T-helper 17 cell (primary cell): ENCODE data around the gene LFNG. TPM values are rescaled to one million over a fixed set of nuclear protein-coding genes. Genes with fewer than 3 reads are reported as not detected.

Experiments used
- ATAC-seq: fragments of 150-1000 bp; cut with Tn5 transposase; 2 replicates; pipeline ENCODE4 v1.10.0; 2021; ENCODE audit warnings: mild to moderate bottlenecking, moderate library complexity
- DNase-seq, 3 donors: peaks; one replicate each; pipeline versions ENCODE4 v3.0.0 to v3.0.0-alpha.2; 2020 to 2021
- H3K9me3 ChIP-seq: one replicate; pipeline ENCODE4 v1.7.0; 2013; ENCODE audit warnings: low read length, mild to moderate bottlenecking; ENCODE audit not compliant: control insufficient read depth, poor library complexity, severe bottlenecking
- H3K27ac Mint-ChIP-seq: one replicate; pipeline ENCODE4 v1.8.0; 2022; ENCODE audit warnings: mild to moderate bottlenecking, moderate library complexity, mixed read lengths
- H3K27me3 Mint-ChIP-seq: one replicate; pipeline ENCODE4 v1.8.0; 2022; ENCODE audit warnings: mixed read lengths
- H3K36me3 Mint-ChIP-seq: one replicate; pipeline ENCODE4 v1.8.0; 2022; ENCODE audit warnings: low read depth, mixed read lengths
- H3K4me1 Mint-ChIP-seq: one replicate; pipeline ENCODE4 v1.8.0; 2022; ENCODE audit warnings: mild to moderate bottlenecking, mixed read lengths
- H3K4me3 Mint-ChIP-seq: one replicate; pipeline ENCODE4 v1.8.0; 2022; ENCODE audit warnings: mild to moderate bottlenecking, moderate library complexity, mixed read lengths
- total RNA-seq, 4 donors: library from RNA in 2 of 4; stranded (reverse) in 2 of 4; gene quantifications; one replicate each; pipeline ENCODE4 v1.2.3 and lab custom pipeline; 2022 to 2026

Gene LFNG
- total RNA-seq, 2 donors from 2014 or later: 110 to 116 TPM

DNA sequence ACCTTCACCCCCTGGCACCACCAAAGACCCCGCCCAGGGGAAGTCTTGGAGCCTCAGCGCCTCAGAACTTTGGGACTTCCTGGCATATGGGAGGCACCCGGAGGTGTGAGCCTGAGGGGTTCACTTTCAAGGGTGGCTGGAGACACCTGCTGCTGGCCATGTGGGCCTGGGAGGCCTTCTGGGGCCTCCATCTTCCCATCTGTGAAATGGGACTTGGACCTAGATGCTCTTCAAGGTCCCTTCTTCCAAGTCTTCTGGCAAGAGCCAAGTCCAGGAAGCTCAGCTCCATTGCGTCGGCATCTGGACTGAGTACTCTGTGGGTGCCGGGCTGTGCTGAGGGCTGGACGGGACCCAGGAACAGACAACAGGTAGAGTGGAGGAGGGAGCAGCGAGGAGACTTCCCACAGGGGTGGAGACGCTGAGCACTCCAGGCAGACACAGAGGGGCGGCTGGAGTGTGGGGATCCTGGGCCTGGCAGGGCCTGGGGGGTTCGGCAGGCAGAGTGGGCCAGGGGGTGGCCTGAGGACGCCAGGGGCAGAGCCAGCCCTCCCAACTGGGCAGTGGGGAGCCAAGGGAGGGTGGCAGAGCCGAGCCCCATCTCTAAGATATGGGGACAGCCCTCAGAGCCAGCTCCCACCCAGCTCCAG lies 9.3 kb upstream of the LFNG start:
- H3K4me3 Mint-ChIP-seq: peak overlapping the region; percentile 86
- H3K36me3 Mint-ChIP-seq: no peaks in the 10 kb centered on the region
- peaks cover 42% of the 10 kb centered on the region for H3K4me1 Mint-ChIP-seq
- H3K27ac Mint-ChIP-seq: peak overlapping the region; percentile 93
- ATAC-seq (no peak), DNase-seq (no peak)
- H3K9me3 ChIP-seq: no peaks in the 10 kb centered on the region
- H3K27me3 Mint-ChIP-seq: no peaks in the 10 kb centered on the region

DNA sequence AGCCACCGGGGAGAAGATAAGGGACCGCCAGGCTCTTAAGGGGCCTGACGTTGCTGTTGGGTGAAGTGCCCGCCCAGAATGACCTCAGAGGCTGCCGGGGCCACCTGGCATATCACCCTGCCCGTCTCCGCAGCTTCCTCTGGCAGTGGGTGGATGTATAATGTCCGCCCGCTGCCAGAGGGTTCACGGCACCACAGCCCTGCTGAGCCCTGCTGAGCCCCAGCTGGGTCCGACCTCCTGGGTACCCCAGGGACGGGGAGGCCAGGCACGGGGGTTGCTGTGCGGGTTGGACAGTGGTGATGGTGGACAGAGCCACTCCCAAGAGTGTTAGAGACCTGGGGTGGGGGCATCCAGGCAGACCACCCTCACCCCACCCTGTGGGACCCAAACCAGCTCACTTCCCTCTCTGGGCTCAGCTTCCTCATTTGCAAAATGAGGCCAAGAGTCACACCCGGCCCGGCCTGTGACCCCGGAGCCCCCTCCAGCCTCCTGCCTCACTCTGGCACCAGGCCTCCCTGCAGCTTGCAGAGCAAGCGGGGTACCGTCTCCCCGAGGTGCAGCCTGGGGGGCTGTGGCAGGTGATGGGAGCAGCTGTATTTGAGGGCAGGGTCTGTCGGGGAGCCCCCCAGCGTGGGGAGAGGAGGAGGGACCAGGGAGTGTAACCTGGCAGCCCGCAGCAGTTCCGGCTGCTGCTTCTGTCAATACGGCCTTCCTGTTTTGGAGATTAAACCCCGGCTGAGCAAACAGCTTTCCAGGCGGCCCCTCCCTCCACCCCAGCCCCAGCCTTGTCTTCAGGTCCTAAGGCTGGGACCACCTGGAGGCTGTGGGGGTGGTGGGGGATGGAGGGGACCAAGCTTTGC lies 8.4 kb upstream of the LFNG start:
- no peaks in the 10 kb centered on the region for H3K9me3 ChIP-seq
- Mint-ChIP-seq H3K4me1 (peaks cover 42% of the 10 kb centered on the region), H3K4me3 (peak overlapping the region; percentile 86), H3K27me3 (no peaks in the 10 kb centered on the region), H3K27ac (peak overlapping the region; percentile 93), H3K36me3 (no peaks in the 10 kb centered on the region)
- DNase-seq: peak in 1 of 3 donors; percentile 50
- ATAC-seq: peak; percentile 43

DNA sequence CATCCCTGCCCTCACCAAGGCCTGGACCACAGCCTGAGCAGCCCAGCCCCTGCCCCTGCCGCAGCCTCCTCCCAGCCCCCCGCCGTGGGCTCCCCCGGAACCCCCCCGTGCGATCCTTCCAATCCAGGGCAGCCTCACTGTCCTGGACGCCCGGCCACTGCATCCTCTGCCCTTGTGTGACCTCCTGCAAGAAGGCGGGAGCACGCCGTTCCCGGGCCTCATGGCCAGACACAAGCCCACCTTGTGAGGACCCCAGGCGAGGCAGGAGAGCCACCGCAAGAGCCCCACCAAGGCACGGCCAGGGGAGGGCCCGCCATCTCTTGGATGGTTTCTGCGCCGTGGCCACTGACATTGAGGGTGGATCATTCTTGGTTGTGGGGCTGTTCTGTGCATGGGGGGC lies 7.8 kb upstream of the LFNG start:
- H3K27ac Mint-ChIP-seq: peak overlapping the region; percentile 93
- ATAC-seq: no peak
- no peaks in the 10 kb centered on the region for H3K36me3 Mint-ChIP-seq
- no peaks in the 10 kb centered on the region for H3K9me3 ChIP-seq
- H3K4me1 Mint-ChIP-seq: peaks cover 42% of the 10 kb centered on the region
- peak overlapping the region; percentile 86 for H3K4me3 Mint-ChIP-seq
- no peak for DNase-seq
- no peaks in the 10 kb centered on the region for H3K27me3 Mint-ChIP-seq

DNA sequence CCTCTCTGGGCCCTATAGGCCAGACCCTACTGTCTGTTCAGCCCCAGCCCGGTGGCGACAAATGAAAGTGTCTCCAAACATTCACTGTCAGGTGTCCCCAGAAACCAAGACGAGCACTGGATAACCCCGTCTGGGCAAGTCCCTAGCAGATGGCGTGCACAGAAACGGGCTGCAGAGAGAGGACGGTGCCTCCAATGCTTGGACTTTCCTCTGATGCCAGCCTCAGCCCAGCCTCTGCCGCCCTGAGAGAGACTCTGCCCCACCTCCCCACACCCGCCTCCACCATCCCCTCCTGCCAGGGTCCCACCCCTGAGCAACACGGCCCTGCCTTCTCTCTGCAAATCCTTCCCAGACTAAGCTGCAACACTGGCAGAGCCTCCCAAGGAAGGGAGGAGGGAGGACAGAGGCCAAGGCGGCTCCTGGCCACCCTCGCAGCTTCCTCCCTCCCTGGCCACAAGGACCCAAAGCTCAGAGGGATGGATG lies 7.4 kb upstream of the LFNG start:
- no peaks in the 10 kb centered on the region for H3K36me3 Mint-ChIP-seq
- H3K4me1 Mint-ChIP-seq: peaks cover 44% of the 10 kb centered on the region
- H3K4me3 Mint-ChIP-seq: peak overlapping the region; percentile 86

DNA sequence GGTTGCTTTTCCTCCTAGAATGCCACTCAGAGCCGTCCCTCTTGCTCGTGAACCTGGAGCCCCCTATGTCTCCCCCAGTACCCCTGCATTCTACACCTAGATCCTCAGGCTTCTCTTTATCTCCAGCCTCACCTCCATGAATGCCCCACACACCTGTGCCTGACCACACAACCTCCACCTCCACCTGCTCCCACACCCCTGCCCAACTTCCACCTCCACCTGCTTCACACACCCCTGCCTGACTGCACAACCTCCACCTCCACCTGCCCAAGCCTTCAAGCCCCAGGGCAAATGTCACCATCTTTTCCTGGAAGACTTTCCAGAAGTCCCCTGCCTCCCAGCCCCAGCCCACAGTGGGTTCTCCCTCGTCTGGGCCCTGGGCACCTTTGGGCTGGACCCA lies 6.9 kb upstream of the LFNG start:
- H3K9me3 ChIP-seq: no peaks in the 10 kb centered on the region
- Mint-ChIP-seq H3K27ac (peak overlapping the region; percentile 93), H3K4me3 (peak overlapping the region; percentile 86), H3K27me3 (no peaks in the 10 kb centered on the region), H3K4me1 (peaks cover 48% of the 10 kb centered on the region), H3K36me3 (no peaks in the 10 kb centered on the region)
- DNase-seq (no peak), ATAC-seq (no peak)

More for the DNA sequence above, 7.4 kb upstream of the LFNG start:
- Mint-ChIP-seq H3K27me3 (no peaks in the 10 kb centered on the region), H3K27ac (peak overlapping the region; percentile 93)
- ATAC-seq (peak; percentile 22), DNase-seq (no peak)
- no peaks in the 10 kb centered on the region for H3K9me3 ChIP-seq

DNA sequence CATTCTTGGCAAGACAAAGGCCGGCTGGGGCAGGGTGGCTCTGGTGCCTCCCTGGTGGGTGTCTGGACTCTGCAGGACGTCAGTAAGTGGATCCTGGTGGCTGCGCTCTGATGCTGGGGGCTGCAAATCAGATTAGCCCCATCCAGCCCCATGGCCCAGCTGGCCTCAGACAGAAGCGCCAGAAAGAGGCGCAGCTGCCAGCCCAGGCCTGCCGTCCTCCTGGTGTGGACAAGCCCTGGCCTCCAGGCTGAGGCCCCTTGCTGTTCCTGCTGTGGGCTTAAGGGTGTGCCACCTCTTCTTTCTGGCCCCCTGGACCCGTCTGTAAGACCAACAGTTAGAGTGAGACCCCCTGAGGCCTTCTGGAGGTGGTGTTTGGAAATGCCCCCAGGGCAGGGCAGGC lies 5.9 kb upstream of the LFNG start:
- Mint-ChIP-seq H3K4me3 (no peak overlapping the region), H3K27ac (peak overlapping the region; percentile 93), H3K27me3 (no peaks in the 10 kb centered on the region), H3K4me1 (peaks cover 44% of the 10 kb centered on the region), H3K36me3 (no peaks in the 10 kb centered on the region)
- no peaks in the 10 kb centered on the region for H3K9me3 ChIP-seq
- DNase-seq: no peak
- no peak for ATAC-seq

DNA sequence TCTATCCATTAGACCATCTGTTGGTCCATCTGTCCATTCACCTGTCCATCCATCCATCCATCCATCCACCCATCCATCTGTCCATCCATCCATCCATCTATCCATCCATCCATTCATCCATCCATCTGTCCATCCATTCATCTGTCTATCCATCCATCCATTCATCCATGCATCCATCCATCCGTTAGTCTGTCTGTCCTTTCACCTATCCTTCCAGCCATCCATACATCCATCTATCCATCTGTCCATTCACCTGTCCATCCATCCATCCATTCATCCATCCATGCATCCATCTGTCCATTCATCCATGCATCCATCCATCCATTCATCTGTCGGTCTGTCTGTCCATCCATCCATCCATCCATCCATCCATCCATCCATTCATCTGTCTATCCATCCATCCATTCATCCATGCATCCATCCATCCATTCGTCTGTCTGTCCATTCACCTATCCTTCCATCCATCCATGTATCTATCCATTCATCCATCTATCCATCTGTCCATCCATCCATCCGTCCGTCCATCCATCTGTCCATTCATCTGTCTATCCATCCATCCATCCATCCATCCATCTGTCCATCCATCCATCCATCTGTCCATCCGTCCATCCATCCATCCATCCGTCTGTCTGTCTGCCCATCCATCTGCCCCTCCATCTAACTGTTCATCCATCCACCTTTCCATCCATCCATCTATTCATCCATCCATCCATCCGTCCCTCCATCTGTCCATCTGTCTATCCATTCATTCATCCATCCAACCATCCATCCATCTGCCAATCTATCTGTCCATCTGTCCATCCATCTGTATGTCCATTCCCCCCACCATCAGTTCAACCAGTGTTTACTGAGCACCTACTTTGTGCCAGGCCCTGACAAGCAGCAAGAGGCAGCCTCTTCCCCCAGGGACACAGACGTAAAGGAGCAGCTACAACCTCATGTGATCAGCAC lies 4.8 kb upstream of the LFNG start:
- ATAC-seq: no peak
- H3K27me3 Mint-ChIP-seq: no peaks in the 10 kb centered on the region
- no peak for DNase-seq
- no peak overlapping the region for H3K27ac Mint-ChIP-seq
- H3K4me1 Mint-ChIP-seq: peaks cover 34% of the 10 kb centered on the region
- no peak overlapping the region for H3K4me3 Mint-ChIP-seq
- no peaks in the 10 kb centered on the region for H3K36me3 Mint-ChIP-seq
- H3K9me3 ChIP-seq: no peaks in the 10 kb centered on the region

DNA sequence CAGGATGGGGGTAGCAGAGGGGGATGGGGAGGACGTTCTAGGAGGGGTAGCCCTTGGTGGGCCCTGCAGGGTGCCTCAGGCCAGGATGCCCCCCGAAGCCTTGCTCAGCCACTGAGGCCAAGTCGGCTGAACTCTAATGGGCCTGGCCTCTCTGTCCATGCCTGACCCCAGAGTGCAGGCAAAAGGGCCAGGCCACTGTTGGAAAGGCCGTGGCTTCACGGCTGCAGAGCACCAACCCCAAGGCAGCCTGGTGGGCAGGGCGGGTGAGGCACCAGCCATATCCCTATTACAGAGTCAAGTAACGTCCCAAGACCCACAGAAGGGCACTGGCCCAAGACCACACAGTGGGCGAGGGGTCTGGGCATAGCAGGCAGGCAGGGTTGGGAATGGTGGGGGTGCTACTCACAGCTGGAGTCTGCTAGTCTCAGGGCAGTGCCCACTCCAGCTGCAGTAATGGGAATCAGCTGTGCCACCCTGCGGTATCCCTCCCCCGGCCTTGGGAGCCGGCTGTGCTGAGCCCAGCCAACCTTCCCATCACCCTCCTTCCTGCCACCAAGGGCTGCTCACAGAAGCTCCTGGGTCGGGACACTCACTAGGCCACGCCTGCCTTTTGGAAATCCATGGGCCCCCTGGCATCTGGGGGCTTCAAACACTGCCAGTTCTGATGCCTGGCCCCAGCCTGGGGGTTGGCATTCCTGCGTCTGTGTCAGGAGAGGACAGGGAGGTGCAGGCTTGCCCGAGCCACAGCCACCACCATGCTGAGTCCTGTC lies 4.0 kb upstream of the LFNG start:
- no peaks in the 10 kb centered on the region for H3K9me3 ChIP-seq
- Mint-ChIP-seq H3K4me1 (peaks cover 30% of the 10 kb centered on the region), H3K27me3 (no peaks in the 10 kb centered on the region), H3K36me3 (no peaks in the 10 kb centered on the region), H3K4me3 (no peak overlapping the region), H3K27ac (no peak overlapping the region)
- no peak for DNase-seq
- ATAC-seq: no peak

DNA sequence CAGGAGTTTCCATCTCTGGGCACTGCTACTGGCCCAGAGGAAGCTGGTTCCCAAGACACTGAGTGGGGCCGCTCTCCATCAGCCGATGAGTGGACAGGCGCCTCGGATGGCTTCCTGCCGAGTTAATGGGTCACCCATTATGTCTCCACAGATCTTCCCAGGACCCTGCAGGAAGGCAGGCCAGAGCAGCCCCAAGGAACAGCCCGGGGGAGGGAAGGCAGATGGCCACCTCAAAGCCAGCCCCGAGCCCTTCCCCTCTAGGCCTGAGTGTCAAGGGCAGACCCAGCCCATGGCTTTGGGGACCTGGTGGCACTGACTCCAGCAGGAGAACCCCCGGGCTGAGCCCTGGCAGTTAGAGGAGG lies 3.4 kb upstream of the LFNG start:
- peaks cover 28% of the 10 kb centered on the region for H3K4me1 Mint-ChIP-seq

DNA sequence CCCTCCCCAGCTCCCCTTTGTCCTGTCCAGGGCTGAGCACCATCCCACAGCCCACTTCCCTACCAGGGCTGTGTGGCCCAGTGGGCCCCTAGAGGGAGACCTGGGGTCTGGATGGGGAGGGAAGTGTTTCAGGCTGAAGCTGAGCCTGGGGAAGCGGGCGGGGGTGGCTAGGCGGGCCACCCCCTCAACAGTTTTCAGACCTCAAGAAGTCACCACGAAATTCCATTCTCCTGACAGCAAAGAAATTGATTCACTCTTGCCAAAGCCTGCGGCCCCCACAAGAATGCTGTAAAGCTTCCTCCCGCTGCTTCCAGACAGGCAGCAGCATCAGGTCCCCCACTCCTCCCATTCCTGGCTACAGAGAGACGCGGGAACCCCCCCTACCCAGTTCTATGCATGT lies 2.5 kb upstream of the LFNG start:
- H3K27ac Mint-ChIP-seq: peak overlapping the region; percentile 12
- H3K4me3 Mint-ChIP-seq: no peak overlapping the region
- no peaks in the 10 kb centered on the region for H3K27me3 Mint-ChIP-seq
- DNase-seq (no peak), ATAC-seq (no peak)
- H3K9me3 ChIP-seq: no peaks in the 10 kb centered on the region
- H3K4me1 Mint-ChIP-seq: peaks cover 29% of the 10 kb centered on the region
- H3K36me3 Mint-ChIP-seq: no peaks in the 10 kb centered on the region

More for the DNA sequence above, 3.4 kb upstream of the LFNG start:
- DNase-seq (no peak), ATAC-seq (no peak)
- Mint-ChIP-seq H3K4me3 (no peak overlapping the region), H3K36me3 (no peaks in the 10 kb centered on the region), H3K27me3 (no peaks in the 10 kb centered on the region), H3K27ac (no peak overlapping the region)
- no peaks in the 10 kb centered on the region for H3K9me3 ChIP-seq

DNA sequence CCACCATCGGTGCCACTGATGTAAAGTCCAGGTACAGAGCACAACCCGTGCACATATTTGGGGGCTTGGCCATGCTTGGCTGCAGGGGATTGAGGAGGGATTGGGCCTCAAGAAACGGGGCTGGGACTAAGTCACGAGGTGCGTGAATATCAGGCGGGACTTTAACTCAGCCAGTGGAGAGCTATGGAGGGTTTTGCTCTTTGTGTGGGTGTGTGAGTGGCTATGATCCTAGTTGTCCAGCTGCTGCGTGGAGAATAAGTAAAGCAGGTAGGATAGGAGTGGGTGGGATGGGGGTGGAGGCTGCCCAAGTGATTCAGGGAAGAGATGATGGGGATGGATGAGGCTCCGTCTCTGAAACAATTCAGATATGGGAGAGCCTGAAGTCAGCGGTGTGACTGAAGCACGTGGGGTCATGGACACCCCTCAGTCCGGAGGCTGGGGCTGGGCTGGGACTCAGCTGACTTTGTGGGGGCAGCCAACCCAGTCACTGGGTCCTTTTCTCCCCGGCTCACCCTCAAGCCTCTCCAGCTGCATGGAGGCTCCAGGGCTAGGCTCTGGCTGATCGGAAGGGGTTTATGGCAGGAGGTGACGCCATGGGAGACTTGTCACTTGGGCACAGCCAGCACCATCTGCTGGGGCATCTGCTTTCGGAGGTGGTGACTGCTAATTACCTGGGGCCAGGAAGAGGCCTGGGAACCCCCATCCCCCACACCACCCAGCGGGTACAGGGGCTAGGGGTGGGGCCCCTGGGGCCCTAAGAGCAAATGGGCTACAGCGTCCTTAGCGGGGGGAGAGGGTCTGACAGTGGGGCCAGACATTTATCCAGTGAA lies 1.7 kb upstream of the LFNG start:
- no peaks in the 10 kb centered on the region for H3K9me3 ChIP-seq
- H3K36me3 Mint-ChIP-seq: peaks cover 4% of the 10 kb centered on the region
- H3K27me3 Mint-ChIP-seq: no peaks in the 10 kb centered on the region
- peak overlapping the region; percentile 83 for H3K4me3 Mint-ChIP-seq
- ATAC-seq: no peak
- no peak for DNase-seq
- peaks cover 26% of the 10 kb centered on the region for H3K4me1 Mint-ChIP-seq
- peak overlapping the region; percentile 12 for H3K27ac Mint-ChIP-seq

DNA sequence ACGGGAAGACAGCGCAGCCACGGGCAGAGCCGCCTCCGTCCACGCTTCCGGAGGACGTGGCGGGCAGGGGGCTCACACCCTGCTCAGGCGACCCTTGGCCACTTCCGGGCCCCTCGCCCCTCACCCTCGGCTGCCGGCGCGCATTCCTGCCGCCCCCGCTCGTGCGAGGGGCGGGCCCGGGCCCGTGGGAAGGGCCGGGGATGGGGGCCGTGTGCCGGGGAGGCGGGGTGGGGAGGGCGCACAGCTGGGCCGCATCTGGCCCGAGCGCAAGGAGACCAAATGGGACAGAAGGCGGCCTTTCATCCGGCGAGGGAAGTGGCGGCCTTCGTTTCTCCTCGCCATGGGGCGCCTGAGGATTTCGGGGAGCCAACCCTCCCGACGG lies 846 bp upstream of the LFNG start:
- DNase-seq (no peak), ATAC-seq (no peak)
- Mint-ChIP-seq H3K4me3 (peak overlapping the region; percentile 83), H3K4me1 (peaks cover 22% of the 10 kb centered on the region), H3K27ac (no peak overlapping the region), H3K27me3 (no peaks in the 10 kb centered on the region), H3K36me3 (peaks cover 5% of the 10 kb centered on the region)
- no peaks in the 10 kb centered on the region for H3K9me3 ChIP-seq
